Measurements from ENCODE around the gene PLCB2.

The PLCB2 gene

DNA sequence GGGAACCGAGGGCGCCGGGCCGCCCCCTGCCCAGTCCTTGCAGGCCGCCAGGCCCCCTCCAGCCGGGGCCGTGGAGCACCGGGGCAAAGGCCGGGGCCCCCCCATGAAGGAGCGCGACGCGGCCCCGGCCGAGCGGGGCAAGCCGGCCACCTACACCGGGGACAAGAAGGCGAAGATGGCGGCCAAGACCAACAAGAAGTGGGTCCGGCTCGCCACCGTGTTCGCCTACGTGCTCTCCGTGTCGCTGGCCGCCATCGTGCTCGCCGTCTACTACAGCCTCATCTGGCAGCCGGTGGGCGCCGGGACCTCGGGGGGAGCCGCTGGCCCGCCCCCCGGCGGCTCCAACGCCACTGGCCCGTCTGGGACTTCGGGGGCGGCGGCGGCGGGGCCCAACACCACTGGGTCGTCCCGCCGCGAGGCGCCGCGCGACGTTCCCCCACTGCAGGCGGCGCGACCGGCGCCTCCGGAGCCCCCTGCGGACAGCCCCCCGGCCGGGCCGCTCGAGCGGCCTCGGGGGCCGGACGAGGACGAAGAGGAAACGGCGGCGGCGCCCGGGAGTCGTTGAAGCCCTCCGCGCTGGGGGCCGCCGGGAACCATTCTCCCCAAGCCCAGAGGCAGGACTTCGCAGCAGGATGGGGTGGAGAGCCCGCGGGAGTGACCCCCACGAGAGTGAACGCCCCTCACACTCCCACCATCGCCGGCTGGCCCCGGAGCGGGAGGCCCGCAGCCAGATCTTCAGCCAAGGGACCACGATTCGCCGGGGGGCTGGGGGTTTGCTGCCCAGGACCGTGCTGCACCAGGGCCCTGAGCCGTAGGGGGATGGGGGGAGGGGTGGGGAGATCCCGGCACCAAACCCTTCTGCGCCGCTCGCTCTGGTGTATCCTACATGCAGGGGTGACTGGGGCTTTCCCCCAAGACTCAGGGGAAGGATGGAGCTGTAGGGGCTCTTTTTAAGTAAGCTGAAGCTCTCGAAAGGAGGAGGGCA lies 16.5 kb upstream of the PLCB2 start:
- peak; percentile 23 for DNase-seq

DNA sequence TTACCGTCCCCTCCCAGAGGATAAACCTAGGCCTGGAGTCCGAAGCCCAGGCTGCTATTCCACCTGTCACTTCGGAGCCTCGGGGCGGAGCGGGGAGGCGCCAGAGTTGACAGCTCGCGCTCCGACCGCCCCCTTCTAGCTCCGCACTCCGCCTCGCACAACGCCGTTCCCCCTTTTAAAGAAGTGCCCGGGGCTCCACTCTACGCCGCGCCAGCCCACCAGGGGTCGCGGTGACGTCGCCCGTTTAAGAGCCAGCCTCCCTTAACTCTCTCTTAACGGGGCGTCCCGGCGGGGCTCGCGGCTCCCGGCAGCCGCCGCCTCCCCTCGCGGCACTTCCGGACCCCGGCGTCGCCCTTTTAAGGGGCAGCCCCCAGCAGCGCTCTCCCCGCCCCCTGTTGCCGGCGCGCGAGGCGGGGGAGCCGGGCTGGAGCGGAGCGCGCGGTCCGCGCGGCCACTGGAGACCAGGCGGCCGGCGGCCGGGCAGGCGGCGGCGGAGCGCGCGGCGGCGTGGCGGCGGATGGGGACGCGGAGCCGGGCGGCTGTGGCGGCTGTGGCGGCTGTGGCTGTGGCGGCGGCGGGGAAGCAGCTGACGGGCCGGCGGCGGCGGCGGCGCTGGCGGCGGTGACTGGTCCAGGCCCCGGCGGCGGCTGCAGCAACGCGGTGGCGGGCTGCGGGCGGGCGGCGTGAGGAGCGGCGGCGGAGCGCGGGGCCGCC lies 15.7 kb upstream of the PLCB2 start, which contains the start of gene INAFM2:
Gene INAFM2, plus strand, starts transcription at position 454 of the 714 bp plus-strand sequence. CDS start 364 bp downstream, outside the sequence.
- peak; percentile 93 for DNase-seq

DNA sequence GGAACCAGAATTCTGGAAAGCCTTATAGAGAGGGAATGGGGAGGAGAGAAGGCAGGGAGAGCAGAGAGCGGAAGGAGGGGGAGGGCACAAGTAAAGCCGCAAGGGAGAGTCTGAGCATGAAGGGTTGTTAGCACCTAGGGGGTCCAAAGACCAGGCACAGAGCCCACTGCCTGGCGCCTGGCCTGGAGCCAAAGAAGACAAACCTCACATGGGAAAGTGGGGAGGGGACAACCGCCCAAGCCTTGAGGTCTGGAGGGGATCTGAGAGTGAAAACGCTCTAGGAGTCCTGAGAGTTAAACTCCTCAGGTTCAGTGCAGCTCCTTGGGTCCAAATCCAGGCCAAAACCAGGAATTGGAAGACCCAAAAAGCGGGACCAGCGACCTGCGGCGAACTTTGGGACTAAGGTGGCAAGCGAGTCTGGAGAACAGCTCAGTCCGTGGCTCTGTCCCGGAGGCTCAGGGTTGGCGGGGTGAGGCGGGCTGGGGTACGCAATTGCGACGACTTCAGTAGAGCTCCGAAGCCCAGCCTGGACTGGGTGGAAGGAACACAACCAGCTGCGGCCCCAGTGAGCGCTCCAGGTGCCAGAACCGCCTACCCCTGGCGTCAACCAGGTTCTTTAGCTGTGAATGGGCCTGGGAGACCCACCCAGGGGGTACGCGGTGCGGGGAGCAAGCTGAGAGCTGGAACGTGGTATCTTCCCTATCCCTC lies 14.9 kb upstream of the PLCB2 start:
- DNase-seq: no peak

DNA sequence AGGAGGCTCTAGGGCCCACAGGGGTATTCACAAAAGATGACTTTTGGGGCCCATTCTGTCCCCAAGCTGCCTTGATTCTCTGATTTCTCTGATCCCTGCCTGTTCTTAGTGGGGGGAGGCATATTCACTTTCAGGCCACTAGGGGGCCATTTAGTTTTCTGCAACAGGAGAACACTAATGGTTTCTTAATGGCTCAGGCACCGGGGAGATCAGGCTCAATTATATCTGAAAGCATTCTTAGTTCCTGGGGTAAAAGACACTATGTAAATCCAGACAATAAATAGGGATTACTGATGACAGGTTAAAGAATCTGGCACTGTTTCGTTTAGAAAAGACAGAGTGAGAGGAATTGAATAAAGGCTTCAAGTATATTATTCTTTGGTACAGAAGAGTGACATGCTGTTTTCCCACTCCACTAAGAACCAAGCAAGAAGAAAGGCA lies 13.2 kb upstream of the PLCB2 start:
- DNase-seq: peak; percentile 79

DNA sequence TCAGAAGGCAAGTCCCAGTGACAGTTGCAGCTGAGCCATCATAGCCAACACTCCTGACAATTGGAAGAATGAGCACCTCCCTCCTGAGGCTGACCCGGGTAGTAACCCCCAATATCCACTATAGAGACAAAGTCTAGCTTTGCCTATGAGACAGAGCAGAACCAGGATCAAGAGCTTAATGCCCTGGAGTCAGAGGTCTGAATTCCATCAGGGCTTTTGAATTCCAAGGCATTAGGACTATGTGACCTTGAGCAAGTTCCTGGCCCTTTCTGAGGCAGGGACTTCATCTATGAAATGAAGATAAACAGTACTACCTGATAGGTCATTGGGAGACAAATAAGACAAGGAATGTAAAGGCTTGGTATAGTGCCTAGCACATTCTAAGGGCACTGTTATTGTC lies 12.7 kb upstream of the PLCB2 start:
- no peak for DNase-seq

DNA sequence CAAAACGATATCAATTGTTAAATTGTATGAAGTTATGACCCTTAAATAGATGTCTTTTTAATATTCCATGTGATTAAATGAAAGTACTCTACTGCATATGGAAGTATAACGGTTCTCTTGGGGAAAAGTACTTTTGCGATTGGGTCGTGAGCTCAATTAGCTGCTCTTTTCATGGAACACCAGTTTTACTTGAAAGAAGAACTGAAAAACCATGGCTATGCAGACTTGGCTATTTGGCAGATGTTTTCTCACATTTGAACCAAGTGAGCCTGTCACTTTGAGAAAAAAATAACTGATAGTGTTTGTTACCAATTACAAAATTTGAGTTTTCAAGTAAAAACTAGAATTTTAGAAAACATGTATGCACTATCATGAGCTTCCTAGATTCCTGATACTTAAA lies 9.8 kb upstream of the PLCB2 start:
- DNase-seq: no peak

DNA sequence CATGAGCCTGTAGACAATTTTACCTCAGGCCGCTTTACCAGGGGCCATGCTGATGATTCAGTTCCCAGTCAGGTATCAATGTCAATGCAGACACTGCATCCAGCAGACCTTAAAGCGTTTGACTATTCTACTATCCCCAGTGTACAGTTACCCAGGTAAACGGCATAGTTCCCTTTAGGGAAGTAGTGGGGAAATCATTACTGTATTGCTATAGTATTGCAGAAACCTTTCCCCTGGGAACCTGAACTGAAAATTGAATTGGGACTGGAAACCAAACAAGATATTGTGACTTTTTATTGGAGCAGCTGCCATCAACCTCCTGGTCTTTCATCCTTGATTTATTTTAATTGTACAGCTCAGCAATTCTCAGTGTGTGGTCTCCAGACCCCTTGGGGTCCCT lies 9.2 kb upstream of the PLCB2 start:
- DNase-seq: no peak

DNA sequence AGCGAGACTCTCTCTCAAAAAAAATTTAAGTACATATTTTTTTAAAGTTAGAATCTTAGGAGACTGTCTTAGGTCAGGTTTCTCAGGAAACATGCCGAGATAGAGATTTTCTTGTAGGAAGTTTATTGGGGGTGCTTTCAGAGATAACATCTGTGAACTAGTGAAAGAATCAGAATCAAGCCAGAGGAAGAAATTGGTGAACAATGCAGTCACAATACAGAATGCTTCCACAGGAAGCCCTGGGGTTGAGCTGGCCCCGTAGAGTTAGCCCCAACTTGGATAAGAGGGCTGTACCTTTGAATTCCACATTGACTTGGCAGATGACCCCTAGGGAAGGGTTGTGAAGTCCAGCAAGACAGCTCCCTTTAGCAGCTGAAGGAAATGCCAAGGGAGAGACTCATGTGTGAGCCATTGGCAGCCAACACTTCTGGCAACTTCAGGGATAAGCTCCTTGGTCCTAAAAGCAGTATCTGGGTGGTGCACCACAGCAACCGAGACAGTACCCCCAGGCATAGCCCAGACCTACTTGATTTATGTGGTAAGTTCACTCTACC lies 7.1 kb upstream of the PLCB2 start:
- DNase-seq: no peak

DNA sequence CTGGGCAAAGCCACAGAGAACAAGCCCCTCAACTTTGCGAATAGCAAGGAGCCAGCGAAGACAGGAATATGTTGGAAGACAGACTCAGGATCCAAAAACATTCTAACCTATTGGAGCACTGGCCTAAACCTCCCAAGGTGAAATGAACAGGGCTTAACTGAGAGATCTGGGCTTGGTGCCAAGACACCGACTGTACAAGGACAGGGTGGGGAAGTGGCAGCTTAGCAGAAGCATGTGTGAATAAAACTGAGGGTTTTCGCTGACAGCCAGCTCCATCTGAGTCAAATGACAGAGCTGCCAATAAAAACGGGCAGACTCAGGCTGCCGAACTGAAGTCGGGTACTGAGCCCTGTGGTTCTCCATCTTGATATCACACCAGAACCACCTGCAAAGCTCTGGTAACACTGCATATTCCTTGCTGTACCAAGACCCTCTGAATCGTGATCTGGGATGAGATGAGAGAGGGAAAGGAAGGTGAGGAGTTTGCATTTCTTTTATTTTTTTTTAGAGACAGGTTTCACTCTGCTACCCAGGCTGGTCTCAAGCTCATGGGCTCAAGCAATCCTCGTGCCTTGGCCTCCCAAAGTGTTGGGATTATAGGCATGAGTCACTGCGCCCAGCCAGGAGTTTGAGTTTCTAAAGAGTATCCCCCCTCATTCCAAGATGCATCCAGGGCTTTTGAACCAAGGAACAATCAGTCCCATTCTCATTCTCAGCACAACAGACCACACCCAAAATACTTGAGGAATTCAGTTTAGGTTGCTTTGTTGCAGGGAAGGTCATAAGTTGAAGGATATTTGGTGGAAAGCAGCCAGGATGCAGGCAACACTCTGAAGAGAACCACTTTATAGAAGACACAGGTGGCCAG lies 6.0 kb upstream of the PLCB2 start:
- peak; percentile 66 for DNase-seq

DNA sequence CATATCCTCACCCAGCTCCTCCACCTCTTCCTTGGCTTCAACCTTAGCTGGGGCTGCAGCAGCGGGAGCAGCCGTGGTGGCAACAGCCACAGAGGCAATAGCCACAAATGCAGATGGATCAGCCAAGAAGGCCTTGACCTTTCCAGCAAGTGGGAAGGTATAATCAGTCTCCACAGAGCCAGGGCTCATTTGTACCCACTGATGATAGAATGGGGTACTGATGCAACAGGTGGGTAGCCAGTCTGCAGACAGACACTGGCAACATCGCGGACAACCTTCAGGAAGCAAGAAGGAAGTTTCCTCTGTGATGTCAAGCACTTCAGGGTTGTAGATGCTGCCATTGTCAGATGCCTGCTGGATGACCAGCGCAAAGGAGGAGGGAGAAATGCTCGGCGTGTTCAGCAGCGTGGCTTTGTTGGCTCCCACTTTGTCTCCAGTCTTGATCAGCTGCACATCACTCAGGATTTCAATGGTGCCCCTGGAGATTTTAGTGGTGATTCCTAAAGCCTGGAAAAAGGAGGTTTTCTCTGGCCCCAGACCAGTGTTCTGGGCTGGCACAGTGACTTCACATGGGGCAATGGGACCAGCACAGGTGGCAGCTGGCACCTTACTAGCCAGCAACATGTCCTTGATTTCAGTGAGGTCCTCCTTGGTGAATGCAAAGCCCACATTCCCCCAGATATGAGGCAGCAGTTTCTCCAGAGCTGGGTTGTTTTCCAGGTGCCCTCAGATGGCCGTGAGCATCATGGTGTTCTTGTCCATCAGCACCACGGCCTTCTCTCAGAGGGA lies 4.8 kb upstream of the PLCB2 start:
- DNase-seq: no peak

DNA sequence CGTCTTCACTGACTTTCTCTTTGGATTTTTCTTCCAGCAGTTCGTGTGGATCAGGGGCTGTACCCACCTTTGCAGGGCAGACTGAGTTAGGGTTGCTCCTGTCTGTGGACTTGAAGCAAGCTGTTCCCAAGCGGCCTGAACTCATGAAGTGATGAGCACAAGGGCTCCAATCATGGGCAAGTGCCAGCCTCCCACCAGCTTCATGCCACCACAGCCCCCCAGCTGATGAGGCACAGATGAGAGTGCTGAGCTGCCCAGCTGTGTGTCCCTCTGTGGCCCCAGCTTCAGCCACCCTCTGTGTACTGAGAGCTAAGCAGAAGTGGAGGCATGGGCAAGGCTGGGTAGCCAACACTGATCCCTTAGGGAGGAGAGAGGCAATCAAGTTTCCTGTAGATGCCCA lies 3.3 kb upstream of the PLCB2 start:
- DNase-seq: no peak

DNA sequence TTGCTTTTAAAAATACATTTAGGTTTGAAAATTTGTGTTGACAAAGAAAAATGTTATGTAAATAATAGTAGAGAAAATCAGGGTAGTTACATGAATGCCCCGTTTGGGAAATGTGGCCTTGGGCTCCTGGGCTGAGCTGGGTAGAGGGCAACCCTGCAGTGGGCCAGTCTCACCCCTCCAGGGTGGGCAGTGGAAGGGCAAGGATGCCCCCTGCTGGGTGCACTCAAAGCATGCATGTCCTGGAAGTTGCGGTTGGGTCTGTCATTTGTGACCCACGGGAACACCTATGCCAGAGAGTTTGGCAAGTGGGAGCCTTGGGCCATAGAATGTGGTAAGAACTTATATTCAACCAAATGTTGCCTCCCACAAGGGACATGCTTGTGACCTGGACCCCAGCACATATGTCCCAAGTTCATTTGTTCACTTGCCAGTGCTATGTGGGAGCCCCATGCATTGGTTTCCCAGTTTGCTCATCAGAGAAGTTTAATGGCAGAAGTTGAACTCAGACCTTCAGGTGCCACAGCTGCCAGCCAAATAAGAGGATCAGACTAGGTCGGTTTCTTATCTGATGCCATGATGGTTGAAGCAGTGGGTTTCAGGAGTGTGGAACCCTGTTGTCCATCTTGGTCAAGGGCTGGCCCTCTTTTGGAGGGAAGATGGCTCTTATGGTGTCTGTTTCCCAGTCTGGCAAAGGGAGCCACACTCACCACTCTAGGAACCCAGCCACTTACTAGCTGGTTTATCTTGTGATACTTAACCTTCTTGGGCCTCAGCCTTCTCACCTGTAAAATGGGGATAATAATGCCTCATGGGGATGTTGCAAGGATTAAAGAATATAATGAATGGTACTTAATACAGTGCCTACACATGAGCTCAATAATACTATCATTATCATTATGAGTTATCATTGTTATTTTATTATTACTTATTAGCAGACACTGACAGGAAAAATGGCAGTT lies 2.5 kb upstream of the PLCB2 start:
- peak; percentile 71 for DNase-seq

DNA sequence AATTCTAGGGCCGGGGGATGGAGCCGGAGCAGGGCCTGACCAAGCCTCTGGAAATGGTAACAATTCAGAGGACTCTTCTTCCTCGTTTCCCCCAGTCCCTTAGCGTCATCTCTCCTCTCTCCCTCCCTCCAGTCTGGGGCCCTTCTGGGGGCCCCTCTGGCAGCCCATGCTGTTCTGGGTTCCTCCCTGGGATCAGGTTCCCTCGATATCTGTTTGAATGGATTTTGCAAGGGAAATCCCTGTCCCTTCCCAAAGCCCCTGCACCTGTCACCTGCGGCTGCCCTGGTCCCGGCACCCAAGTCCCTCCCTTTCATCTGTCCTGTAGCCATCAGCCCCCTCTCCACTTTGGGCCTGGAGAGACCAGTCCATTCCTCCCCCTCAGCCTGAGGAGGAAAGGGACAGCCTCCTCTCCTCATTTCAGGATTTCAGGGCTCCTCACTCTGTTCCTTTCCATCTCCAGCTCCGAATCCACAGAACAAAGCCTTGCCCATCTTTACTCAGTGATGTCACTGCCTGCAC lies 1.7 kb upstream of the PLCB2 start:
- DNase-seq: no peak

DNA sequence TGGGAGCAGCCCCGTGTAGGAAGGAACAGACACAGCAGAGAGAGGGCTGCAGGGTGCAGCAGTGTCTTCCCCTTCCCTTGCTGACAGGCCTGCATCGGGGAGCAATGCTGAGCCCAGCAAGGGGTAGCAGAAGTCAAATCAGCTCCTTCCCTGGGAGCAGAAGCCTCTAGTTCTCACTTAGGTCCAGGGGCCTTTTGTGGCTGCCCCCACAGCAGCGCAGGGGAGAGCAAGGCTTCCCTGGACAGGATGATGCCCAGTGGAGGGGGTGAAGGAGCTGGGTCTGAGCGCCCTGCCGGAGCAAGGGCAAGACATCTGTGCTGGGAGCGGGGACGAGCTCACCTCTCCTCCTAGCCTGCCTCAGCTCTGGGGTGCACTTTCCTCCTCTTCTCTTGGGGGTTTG lies 827 bp downstream of the PLCB2 start:
- no peak for DNase-seq

DNA sequence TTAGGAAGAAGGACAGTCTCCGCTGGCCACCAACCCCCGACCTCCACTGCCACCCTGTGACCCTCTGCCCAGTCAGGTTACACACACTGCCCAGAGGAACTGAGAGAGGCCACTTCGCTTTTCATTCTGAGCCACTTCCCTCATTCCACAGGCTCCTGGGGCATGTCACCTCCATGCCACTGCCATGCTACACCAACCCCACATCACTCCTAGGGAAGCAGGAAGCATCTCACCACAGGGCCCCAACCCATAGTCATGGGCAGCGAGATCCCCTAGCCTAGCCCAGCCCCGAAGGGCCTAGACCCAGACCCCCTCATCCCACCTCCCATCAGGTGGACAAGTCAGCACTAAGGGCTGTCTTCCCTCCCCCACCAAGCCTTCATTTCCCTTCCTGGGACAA lies 1.4 kb downstream of the PLCB2 start:
- no peak for DNase-seq

DNA sequence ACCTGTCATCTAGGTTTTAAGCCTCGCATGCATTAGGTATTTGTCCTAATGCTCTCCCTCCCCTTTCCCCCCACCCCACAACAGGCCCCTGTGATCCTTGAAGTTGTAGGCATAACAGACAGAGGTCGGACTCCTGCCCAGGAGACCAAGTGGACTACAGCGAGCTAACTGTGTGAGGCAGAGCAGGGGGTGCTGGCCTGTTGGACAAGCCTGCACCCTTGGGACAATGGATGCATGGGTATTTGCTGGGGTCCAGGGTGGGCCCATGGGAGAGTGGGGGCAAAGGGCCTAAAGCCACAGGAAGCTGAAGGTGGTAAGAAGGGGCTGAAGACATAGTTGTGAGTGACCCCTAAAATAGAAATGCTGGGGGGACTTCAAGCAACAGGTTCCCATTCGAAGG lies 2.5 kb downstream of the PLCB2 start:
- DNase-seq: no peak

DNA sequence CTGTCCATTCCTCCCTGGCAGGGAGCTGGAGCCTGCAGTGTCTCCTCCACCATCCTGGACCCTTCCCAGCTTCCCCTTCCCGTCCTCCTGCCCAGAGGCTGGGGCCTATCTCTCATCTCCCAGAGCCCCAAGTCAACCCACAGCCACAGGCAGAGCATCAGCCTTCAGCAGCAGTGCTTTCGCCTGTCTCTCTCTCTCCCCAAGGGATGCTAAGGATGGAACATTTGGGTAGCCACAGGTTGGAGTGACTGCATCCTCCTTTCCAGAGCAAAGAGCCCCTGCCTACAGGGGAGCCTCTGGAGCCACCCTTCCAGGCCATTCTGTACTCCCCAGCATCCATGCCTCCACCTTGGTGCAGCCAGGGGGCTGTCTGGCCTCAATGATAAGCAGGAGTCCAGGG lies 4.2 kb downstream of the PLCB2 start:
- DNase-seq: no peak

DNA sequence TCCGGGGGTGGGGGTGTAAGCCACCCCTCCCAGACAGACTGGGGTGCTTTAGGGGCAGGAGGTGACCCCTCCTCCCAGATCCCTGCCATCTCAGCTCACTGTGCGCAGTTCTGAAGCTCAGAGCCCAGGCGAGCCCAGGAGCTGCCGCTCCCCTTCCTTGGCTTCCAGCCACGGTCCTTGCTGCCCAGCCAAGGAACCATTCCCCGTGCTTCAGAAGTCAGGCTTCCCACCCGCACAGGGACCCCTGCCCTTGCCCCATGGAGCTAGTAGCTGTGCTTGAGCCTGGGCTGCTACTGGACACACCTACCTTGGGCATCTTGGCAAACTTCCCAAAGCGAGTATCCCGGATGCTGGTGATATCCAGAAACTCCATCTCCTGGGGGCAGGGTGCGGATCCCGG lies 4.8 kb downstream of the PLCB2 start:
- DNase-seq: no peak

DNA sequence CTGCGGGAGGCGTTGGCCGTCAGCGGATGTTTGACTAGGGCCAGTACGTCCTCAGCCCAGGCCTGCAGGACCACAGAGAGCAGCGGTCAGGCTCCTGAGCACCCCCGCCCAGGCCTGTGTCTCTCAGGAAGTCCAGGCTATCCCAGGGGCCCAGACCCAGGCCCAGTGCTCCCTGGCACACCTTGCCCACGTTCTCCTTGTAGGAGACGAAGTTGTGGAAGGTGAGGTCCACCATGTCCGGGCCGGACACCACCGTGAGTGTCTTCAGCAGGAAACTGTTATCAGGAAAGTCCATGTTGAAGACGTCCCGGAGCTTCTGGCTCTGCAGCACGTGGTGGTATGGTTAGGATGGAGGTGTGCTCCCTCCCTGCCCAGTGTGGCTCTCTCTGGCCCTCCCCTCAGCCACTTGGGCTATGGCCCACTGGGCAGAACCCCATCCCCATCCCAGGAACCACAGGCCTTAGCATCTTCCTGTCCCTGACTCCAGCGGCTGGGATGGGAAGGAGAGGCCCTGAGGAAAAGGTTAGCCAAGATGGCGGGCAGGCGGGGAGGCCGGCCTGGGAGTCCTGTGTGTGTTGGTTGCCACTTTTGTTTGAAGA lies 5.3 kb downstream of the PLCB2 start:
- no peak for DNase-seq
